GM12865 (cell line): ENCODE results near the gene KCNV2.

Experiments
- DNase-seq: peaks from one replicate; pipeline ENCODE4 v3.0.0; 2010; ENCODE audit warnings: low read depth
- H3K4me3 ChIP-seq: 2 replicates; pipeline ENCODE4 v1.5.1; 2011; ENCODE audit warnings: mild to moderate bottlenecking, low read depth, low read length, control low read depth
- CTCF ChIP-seq: IDR thresholded peaks from 2 replicates; pipeline ENCODE4 v1.5.1; 2011; ENCODE audit warnings: low read length, control low read depth, low read depth, inconsistent platforms; ENCODE audit not compliant: insufficient read depth; ENCODE audit errors: missing control alignments

Gene KCNV2

GRCh38 chr9:2725898-2726649 is 8.8 kb downstream of the KCNV2 start:
- no peak for DNase-seq
- TF ChIP-seq CTCF, result no peak
- H3K4me3 ChIP-seq, result no peak overlapping the region

- no peak for DNase-seq
- no peak for TF ChIP-seq CTCF
Measured at GRCh38 chr9:2726650-2727340, 9.5 kb downstream of the KCNV2 start.

GRCh38 chr9:2727374-2727773 is 10.1 kb downstream of the KCNV2 start:
- TF ChIP-seq CTCF, result no peak

More at GRCh38 chr9:2726650-2727340, 9.5 kb downstream of the KCNV2 start:
- no peak overlapping the region for H3K4me3 ChIP-seq

GRCh38 chr9:2727966-2728613 is 10.8 kb downstream of the KCNV2 start:
- TF ChIP-seq CTCF, result peak; percentile 68
- H3K4me3 ChIP-seq, result no peak overlapping the region
- peak; percentile 66 for DNase-seq

More at GRCh38 chr9:2727374-2727773, 10.1 kb downstream of the KCNV2 start:
- no peak overlapping the region for H3K4me3 ChIP-seq
- DNase-seq, result no peak

GRCh38 chr9:2729003-2729402 is 11.7 kb downstream of the KCNV2 start:
- DNase-seq, result no peak
- no peak overlapping the region for H3K4me3 ChIP-seq
- TF ChIP-seq CTCF, result no peak

GRCh38 chr9:2729721-2730120 is 12.4 kb downstream of the KCNV2 start:
- no peak overlapping the region for H3K4me3 ChIP-seq
- DNase-seq, result no peak
- no peak for TF ChIP-seq CTCF
